SK-N-SH (cell line): ENCODE data around the gene WDR86. TPM values are rescaled to one million over a fixed set of nuclear protein-coding genes. Genes with fewer than 3 reads are reported as not detected.

Experiments used
- CTCF ChIA-PET: fragments of 300-600, 350-600 bp; formaldehyde crosslinking; extraction: SDS; loops from one replicate; lab custom pipeline; 2021; lab: Yijun Ruan, JAX
- POLR2A ChIA-PET: fragments of 350-600 bp; sonication (Branson Sonifier 250); formaldehyde crosslinking; extraction: SDS; loops from one replicate; lab custom pipeline; 2020; ENCODE audit warnings: antibody characterized with exemption, inconsistent platforms; lab: Yijun Ruan, JAX
- DNase-seq: peaks from one replicate; pipeline ENCODE4 v3.0.0; 2012
- H2AFZ ChIP-seq: fragments of 200-600 bp; sonication (generic); 2 replicates; pipeline ENCODE4 v1.8.1; 2016; ENCODE audit warnings: antibody characterized with exemption, mild to moderate bottlenecking, low read depth
- H3F3A ChIP-seq: fragments of 200-600 bp; sonication (generic); replicated peaks from 2 replicates; pipeline ENCODE3; 2016; ENCODE audit warnings: antibody characterized with exemption, mild to moderate bottlenecking; ENCODE audit not compliant: insufficient read depth
- H3K27ac ChIP-seq, 2 experiments: fragments of 200-500 bp in 1 of 2; fragments of 200-600 bp in 1 of 2; sonication (Bioruptor generic) in 1 of 2; sonication (generic), shearing (Covaris generic) in 1 of 2; 2 replicates each; pipeline versions ENCODE4 v1.5.1 to v1.6.1; 2014 to 2016; ENCODE audit warnings: low read depth in 2 of 2, inconsistent platforms in 1 of 2, low read length in 1 of 2, mild to moderate bottlenecking in 1 of 2, mixed read lengths in 1 of 2
- H3K27me3 ChIP-seq: fragments of 200-600 bp; sonication (generic), shearing (Covaris generic); 2 replicates; pipeline ENCODE4 v1.6.1; 2016; ENCODE audit warnings: mixed run types; ENCODE audit not compliant: insufficient read depth
- H3K36me3 ChIP-seq, 2 experiments: fragments of 200-500 bp in 1 of 2; fragments of 200-600 bp in 1 of 2; sonication (Bioruptor generic) in 1 of 2; sonication (generic) in 1 of 2; replicated peaks in 1 of 2; 2 replicates each; pipeline versions ENCODE3 to v1.5.1; 2014 to 2016; ENCODE audit warnings: low read length in 1 of 2, mild to moderate bottlenecking in 1 of 2; ENCODE audit not compliant: insufficient read depth in 2 of 2, control insufficient read depth in 1 of 2
- H3K4me1 ChIP-seq, 2 experiments: fragments of 200-500 bp in 1 of 2; fragments of 200-600 bp in 1 of 2; sonication (Bioruptor generic) in 1 of 2; sonication (generic), shearing (Covaris generic) in 1 of 2; 2 replicates each; pipeline versions ENCODE4 v1.5.1 to v1.6.1; 2014 to 2016; ENCODE audit warnings: low read depth in 1 of 2, low read length in 1 of 2, mixed run types in 1 of 2; ENCODE audit not compliant: insufficient read depth in 2 of 2, control insufficient read depth in 1 of 2
- H3K4me2 ChIP-seq: fragments of 200-600 bp; sonication (generic), shearing (Covaris generic); 2 replicates; pipeline ENCODE4 v1.6.1; 2017; ENCODE audit warnings: mixed run types
- H3K4me3 ChIP-seq, 2 experiments: fragments of 200-500 bp in 1 of 2; fragments of 200-600 bp in 1 of 2; sonication (Bioruptor generic) in 1 of 2; sonication (generic), shearing (Covaris generic) in 1 of 2; 2 replicates each; pipeline versions ENCODE4 v1.5.1 to v1.8.1; 2014 to 2016; ENCODE audit warnings: low read depth in 2 of 2, inconsistent platforms in 1 of 2, low read length in 1 of 2, mild to moderate bottlenecking in 1 of 2, mixed read lengths in 1 of 2, moderate library complexity in 1 of 2
- H3K79me2 ChIP-seq: fragments of 200-600 bp; sonication (generic); 2 replicates; pipeline ENCODE4 v1.8.1; 2017; ENCODE audit warnings: mild to moderate bottlenecking; ENCODE audit not compliant: insufficient read depth
- H3K9ac ChIP-seq: fragments of 200-600 bp; sonication (generic); 2 replicates; pipeline ENCODE4 v1.6.1; 2017; ENCODE audit warnings: mixed run types
- H3K9me2 ChIP-seq: fragments of 200-600 bp; sonication (generic); 2 replicates; pipeline ENCODE4 v1.6.1; 2017; ENCODE audit warnings: mixed run types
- H3K9me3 ChIP-seq: fragments of 200-600 bp; sonication (generic); 2 replicates; pipeline ENCODE4 v1.6.1; 2017; ENCODE audit warnings: mixed run types, mild to moderate bottlenecking, moderate library complexity
- H4K20me1 ChIP-seq: fragments of 200-600 bp; sonication (generic); 2 replicates; pipeline ENCODE4 v1.6.1; 2017; ENCODE audit warnings: mild to moderate bottlenecking, mixed run types; ENCODE audit not compliant: insufficient read depth
- FOSL2 ChIP-seq: IDR thresholded peaks from 2 replicates; pipeline ENCODE4 v1.4.0; 2012; ENCODE audit warnings: low read depth, mild to moderate bottlenecking, moderate library complexity, borderline replicate concordance
- FOXJ3 ChIP-seq: sonication (generic); formaldehyde crosslinking; IDR thresholded peaks from 2 replicates; pipeline ENCODE4 v1.5.1; 2020; ENCODE audit warnings: mild to moderate bottlenecking, missing genetic modification reagents
- FOXM1 ChIP-seq: IDR thresholded peaks from 2 replicates; pipeline ENCODE4 v1.4.0; 2012; ENCODE audit warnings: low read depth, mild to moderate bottlenecking
- MXI1 ChIP-seq: IDR thresholded peaks from 2 replicates; pipeline ENCODE4 v1.6.1; 2012; ENCODE audit warnings: mild to moderate bottlenecking, low read depth, low read length, improper control_type of control experiment
- NRF1 ChIP-seq: IDR thresholded peaks from 2 replicates; pipeline ENCODE4 v1.6.1; 2012; ENCODE audit warnings: low read depth, mild to moderate bottlenecking, low read length
- RAD21 ChIP-seq: IDR thresholded peaks from 2 replicates; pipeline ENCODE4 v1.6.1; 2012; ENCODE audit warnings: mild to moderate bottlenecking, low read length
- RFX5 ChIP-seq: IDR thresholded peaks from 2 replicates; pipeline ENCODE4 v1.6.1; 2012; ENCODE audit warnings: mild to moderate bottlenecking, improper control_type of control experiment, low read length
- RXRA ChIP-seq: IDR thresholded peaks from 2 replicates; pipeline ENCODE4 v1.4.0; 2012; ENCODE audit warnings: low read depth, mild to moderate bottlenecking, borderline replicate concordance
- WGBS: methylation state at CpG from one replicate; pipeline ENCODE4 v1.1.6; 2017; ENCODE audit warnings: low lambda C conversion rate; 5-methylcytosine and 5-hydroxymethylcytosine counted together
- polyA plus RNA-seq, 3 experiments: library from polyadenylated mRNA; depleted of rRNA; stranded (reverse); fragments of >200 nt; gene quantifications; 2 replicates each; pipeline ENCODE4 v1.2.3, GENCODE V29; 2012
- TF ChIP-seq, protein P1 (sequence below): fragments of 200-600 bp; sonication (generic); IDR thresholded peaks from 2 replicates; pipeline ENCODE4 v1.6.1; 2017; ENCODE audit warnings: antibody characterized with exemption, mild to moderate bottlenecking, moderate library complexity
- TF ChIP-seq, protein P2 (sequence below): IDR thresholded peaks from 2 replicates; pipeline ENCODE4 v1.4.0; 2012; ENCODE audit warnings: low read depth, borderline replicate concordance
- TF ChIP-seq, protein P3 (sequence below): fragments of 150-350 bp; IDR thresholded peaks from 2 replicates; pipeline ENCODE4 v1.6.1; 2016; ENCODE audit warnings: mild to moderate bottlenecking, low read depth, low read length
- TF ChIP-seq, protein P4 (sequence below): IDR thresholded peaks from 2 replicates; pipeline ENCODE4; 2012

WDR86 gene
- polyA plus RNA-seq, 1 of the 3 experiments (the other 2 are of a cell fraction) = 1.0 TPM

DNA sequence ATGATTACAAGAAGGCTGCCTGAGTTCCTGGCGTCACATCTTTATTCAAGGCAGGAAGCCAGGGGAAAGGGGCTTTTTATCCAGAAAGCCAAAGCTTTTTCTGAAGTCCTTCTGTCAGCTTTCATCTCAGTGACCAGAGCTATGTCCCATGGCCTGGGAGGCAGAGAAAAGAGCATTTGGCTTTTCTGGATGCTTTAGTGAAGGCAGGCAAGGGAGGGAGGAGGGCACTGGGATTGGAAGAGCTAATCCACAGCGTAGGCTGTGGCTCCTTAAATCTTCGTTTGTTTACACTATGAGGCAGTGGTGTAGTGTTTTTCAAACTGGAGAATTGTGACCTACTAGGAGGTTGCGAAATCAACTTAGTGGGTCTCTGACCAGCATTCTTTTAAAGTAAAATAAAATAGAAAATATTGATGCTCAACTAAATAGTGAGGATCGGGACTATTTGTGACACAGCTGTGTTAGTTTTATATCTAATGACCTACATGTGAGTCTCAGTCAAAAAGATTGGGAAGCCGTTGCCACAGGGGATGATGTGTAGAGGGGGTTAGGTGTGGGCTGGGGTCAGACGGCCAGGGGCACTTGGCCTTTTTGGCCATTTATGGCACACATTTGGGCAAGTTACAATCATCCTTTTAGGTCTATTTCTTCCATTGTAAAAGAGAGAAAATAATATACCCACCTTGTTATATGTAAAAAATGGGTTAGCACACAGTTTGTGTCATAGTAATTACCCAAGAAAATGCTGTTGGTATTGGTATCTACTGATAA lies 16.0 kb upstream of the WDR86 start:
- H3K4me1 ChIP-seq = peaks cover 8 to 11% of the 10 kb centered on the region in 2 experiments; a peak in 1 of 4 replicates
- ChIA-PET POLR2A (no interaction called here), CTCF (interaction anchor here (1.1 to 1.4 kb wide), 2 partner anchors 14 to 23 kb away, joined by 3 to 4 read pairs; no protein-coding TSS in a partner anchor)
- H3K9me2 ChIP-seq = no peaks in the 10 kb centered on the region
- no peaks in the 10 kb centered on the region for H3K36me3 ChIP-seq
- H2AFZ ChIP-seq = no peak overlapping the region
- H3K9me3 ChIP-seq = no peaks in the 10 kb centered on the region
- no peak overlapping the region for H3K4me3 ChIP-seq
- no peaks in the 10 kb centered on the region for H3K27me3 ChIP-seq
- H3K9ac ChIP-seq = no peak overlapping the region
- no peak overlapping the region for H3K4me2 ChIP-seq
- TF ChIP-seq, protein P1, sequence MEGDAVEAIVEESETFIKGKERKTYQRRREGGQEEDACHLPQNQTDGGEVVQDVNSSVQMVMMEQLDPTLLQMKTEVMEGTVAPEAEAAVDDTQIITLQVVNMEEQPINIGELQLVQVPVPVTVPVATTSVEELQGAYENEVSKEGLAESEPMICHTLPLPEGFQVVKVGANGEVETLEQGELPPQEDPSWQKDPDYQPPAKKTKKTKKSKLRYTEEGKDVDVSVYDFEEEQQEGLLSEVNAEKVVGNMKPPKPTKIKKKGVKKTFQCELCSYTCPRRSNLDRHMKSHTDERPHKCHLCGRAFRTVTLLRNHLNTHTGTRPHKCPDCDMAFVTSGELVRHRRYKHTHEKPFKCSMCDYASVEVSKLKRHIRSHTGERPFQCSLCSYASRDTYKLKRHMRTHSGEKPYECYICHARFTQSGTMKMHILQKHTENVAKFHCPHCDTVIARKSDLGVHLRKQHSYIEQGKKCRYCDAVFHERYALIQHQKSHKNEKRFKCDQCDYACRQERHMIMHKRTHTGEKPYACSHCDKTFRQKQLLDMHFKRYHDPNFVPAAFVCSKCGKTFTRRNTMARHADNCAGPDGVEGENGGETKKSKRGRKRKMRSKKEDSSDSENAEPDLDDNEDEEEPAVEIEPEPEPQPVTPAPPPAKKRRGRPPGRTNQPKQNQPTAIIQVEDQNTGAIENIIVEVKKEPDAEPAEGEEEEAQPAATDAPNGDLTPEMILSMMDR = no peak
- TF ChIP-seq, protein P2, sequence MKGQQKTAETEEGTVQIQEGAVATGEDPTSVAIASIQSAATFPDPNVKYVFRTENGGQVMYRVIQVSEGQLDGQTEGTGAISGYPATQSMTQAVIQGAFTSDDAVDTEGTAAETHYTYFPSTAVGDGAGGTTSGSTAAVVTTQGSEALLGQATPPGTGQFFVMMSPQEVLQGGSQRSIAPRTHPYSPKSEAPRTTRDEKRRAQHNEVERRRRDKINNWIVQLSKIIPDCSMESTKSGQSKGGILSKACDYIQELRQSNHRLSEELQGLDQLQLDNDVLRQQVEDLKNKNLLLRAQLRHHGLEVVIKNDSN = no peak
- no peak overlapping the region for H3K27ac ChIP-seq
- 72% methylated on average over 7 of the region's 7 CpGs for WGBS
- H3F3A ChIP-seq = no peaks in the 10 kb centered on the region
- no peak for DNase-seq
- H4K20me1 ChIP-seq = no peaks in the 10 kb centered on the region
- H3K79me2 ChIP-seq = no peaks in the 10 kb centered on the region

DNA sequence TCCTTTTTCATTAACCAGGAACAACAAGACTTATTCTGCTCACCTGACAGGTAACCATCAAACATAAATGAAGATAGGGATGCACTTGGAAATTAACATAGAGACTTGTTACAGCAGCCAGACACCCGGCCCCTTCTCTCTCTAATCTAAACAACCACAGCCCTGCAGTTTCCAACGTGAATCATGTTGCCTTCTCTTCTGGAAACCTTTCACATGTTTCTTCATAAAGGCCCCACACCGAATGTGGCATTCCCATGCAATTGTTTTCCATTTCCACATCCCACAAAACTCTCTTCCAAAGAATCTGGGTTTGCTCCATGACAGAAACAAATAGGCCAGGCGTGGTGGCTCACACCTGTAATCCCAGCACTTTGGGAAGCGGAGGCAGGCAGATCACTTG lies 15.0 kb upstream of the WDR86 start:
- Histone ChIP-seq H3K79me2 (no peaks in the 10 kb centered on the region), H3K9ac (no peak overlapping the region), H4K20me1 (no peaks in the 10 kb centered on the region), H3K9me2 (no peaks in the 10 kb centered on the region), H3K4me1 (peaks cover 8 to 11% of the 10 kb centered on the region in 2 experiments; a peak in 1 of 4 replicates), H3K4me2 (no peak overlapping the region), H3K9me3 (0 out of 2 replicates have a peak, but pooled peaks cover under 1% of the 10 kb centered on the region), H3F3A (no peaks in the 10 kb centered on the region), H3K27ac (no peak overlapping the region), H3K36me3 (no peaks in the 10 kb centered on the region), H3K4me3 (no peak overlapping the region), H3K27me3 (no peaks in the 10 kb centered on the region), H2AFZ (no peak overlapping the region)
- DNase-seq = no peak
- CTCF ChIA-PET = interaction anchor here (1.1 kb wide), 1 partner anchor 13 kb away, joined by 3 read pairs; no protein-coding TSS in a partner anchor
- POLR2A ChIA-PET = no interaction called here
- no peak for TF ChIP-seq FOXJ3
- TF ChIP-seq, protein P3, sequence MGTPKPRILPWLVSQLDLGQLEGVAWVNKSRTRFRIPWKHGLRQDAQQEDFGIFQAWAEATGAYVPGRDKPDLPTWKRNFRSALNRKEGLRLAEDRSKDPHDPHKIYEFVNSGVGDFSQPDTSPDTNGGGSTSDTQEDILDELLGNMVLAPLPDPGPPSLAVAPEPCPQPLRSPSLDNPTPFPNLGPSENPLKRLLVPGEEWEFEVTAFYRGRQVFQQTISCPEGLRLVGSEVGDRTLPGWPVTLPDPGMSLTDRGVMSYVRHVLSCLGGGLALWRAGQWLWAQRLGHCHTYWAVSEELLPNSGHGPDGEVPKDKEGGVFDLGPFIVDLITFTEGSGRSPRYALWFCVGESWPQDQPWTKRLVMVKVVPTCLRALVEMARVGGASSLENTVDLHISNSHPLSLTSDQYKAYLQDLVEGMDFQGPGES = no peak
- TF ChIP-seq NRF1 = no peak
- TF ChIP-seq RFX5 = no peak
- TF ChIP-seq RXRA = no peak
- TF ChIP-seq MXI1 = no peak
- TF ChIP-seq FOXM1 = no peak
- no peak for TF ChIP-seq RAD21
- TF ChIP-seq FOSL2 = no peak
- TF ChIP-seq, protein P4, sequence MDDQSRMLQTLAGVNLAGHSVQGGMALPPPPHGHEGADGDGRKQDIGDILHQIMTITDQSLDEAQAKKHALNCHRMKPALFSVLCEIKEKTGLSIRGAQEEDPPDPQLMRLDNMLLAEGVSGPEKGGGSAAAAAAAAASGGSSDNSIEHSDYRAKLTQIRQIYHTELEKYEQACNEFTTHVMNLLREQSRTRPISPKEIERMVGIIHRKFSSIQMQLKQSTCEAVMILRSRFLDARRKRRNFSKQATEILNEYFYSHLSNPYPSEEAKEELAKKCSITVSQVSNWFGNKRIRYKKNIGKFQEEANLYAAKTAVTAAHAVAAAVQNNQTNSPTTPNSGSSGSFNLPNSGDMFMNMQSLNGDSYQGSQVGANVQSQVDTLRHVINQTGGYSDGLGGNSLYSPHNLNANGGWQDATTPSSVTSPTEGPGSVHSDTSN = no peak
- WGBS = 50% methylated on average over 5 of the region's 5 CpGs
